H1 (cell line): Measurements from ENCODE around the gene TMEM107. TPM values are rescaled to one million over a fixed set of nuclear protein-coding genes. Genes with fewer than 3 reads are reported as not detected.

Experiments used
- CTCF ChIA-PET: fragments of 300-600 bp; sonication (Branson Sonifier 250); formaldehyde crosslinking; loops from one replicate; lab custom pipeline; 2021; ENCODE audit not compliant: partially characterized antibody; lab: Charles Lee
- POLR2A ChIA-PET: fragments of 300-600 bp; sonication (Branson Sonifier 250); formaldehyde crosslinking; loops from one replicate; lab custom pipeline; 2021; ENCODE audit warnings: inconsistent platforms; ENCODE audit not compliant: partially characterized antibody; lab: Charles Lee
- DNase-seq, 2 experiments: peaks; one replicate each; pipeline versions ENCODE4 v3.0.0 to v3.0.0-alpha.2; 2010 to 2022; ENCODE audit warnings: low spot score in 2 of 2, low read depth in 1 of 2, mixed read lengths in 1 of 2
- FAIRE-seq: peaks from 2 replicates; lab custom pipeline; 2011; peaks lifted over from hg19 to GRCh38; lab: Jason Lieb, UNC
- H2AFZ ChIP-seq: 2 replicates; pipeline ENCODE4 v1.8.1; 2012; ENCODE audit warnings: low read length, inconsistent platforms
- H2AK5ac ChIP-seq: 2 replicates; pipeline ENCODE4 v1.6.1; 2013; ENCODE audit warnings: low read depth, low read length
- H2BK120ac ChIP-seq: replicated peaks from 2 replicates; pipeline ENCODE3; 2013; ENCODE audit warnings: low read depth, low read length, inconsistent platforms
- H2BK12ac ChIP-seq: 2 replicates; pipeline ENCODE4 v1.6.1; 2013; ENCODE audit warnings: low read depth, low read length
- H2BK15ac ChIP-seq: 2 replicates; pipeline ENCODE4 v1.6.1; 2013; ENCODE audit warnings: low read length
- H2BK20ac ChIP-seq: 2 replicates; pipeline ENCODE4 v1.6.1; 2013; ENCODE audit warnings: low read length
- H2BK5ac ChIP-seq: 2 replicates; pipeline ENCODE4 v1.6.1; 2013; ENCODE audit warnings: low read depth, low read length
- H3K14ac ChIP-seq: 2 replicates; pipeline ENCODE4 v1.6.1; 2013; ENCODE audit warnings: inconsistent platforms; ENCODE audit not compliant: insufficient read length
- H3K18ac ChIP-seq: 2 replicates; pipeline ENCODE4 v1.6.1; 2013; ENCODE audit warnings: low read length; ENCODE audit errors: extremely low read depth
- H3K23ac ChIP-seq: 2 replicates; pipeline ENCODE4 v1.6.1; 2013; ENCODE audit warnings: inconsistent platforms; ENCODE audit not compliant: insufficient read length
- H3K23me2 ChIP-seq: 2 replicates; pipeline ENCODE4 v1.6.1; 2013; ENCODE audit warnings: low read depth, low read length
- H3K27ac ChIP-seq: 2 replicates; pipeline ENCODE4 v1.6.1; 2011; ENCODE audit warnings: low read depth, low read length, inconsistent platforms
- H3K27me3 ChIP-seq, 4 experiments: replicated peaks in 1 of 4; 1 replicate in 1 of 4; 2 replicates in 3 of 4; pipeline versions ENCODE4 v1.6.1 to v1.8.1; 2011 to 2013; ENCODE audit warnings: low read length in 3 of 4, mild to moderate bottlenecking in 3 of 4, inconsistent platforms in 2 of 4, mixed read lengths in 2 of 4, moderate library complexity in 1 of 4; ENCODE audit not compliant: control insufficient read depth in 3 of 4, insufficient read depth in 3 of 4; ENCODE audit errors: extremely low read depth in 1 of 4
- H3K36me3 ChIP-seq, 4 experiments: 2 replicates each; pipeline versions ENCODE4 v1.6.1 to v1.8.1; 2011 to 2013; ENCODE audit warnings: mild to moderate bottlenecking in 4 of 4, low read length in 3 of 4, moderate library complexity in 2 of 4, control low read depth in 1 of 4, inconsistent platforms in 1 of 4; ENCODE audit not compliant: insufficient read depth in 4 of 4, control insufficient read depth in 2 of 4
- H3K4ac ChIP-seq: replicated peaks from 2 replicates; pipeline ENCODE3; 2013; ENCODE audit warnings: low read length, low read depth, mixed read lengths, inconsistent platforms; ENCODE audit not compliant: insufficient read length
- H3K4me1 ChIP-seq, 4 experiments: replicated peaks in 1 of 4; 1 replicate in 1 of 4; 2 replicates in 3 of 4; pipeline versions ENCODE4 v1.6.1 to v1.8.1; 2011 to 2013; ENCODE audit warnings: low read length in 3 of 4, inconsistent platforms in 2 of 4, mixed read lengths in 1 of 4; ENCODE audit not compliant: insufficient read depth in 4 of 4, control insufficient read depth in 3 of 4
- H3K4me2 ChIP-seq, 2 experiments: 2 replicates each; pipeline versions ENCODE4 v1.6.1 to v1.8.1; 2011 to 2013; ENCODE audit warnings: low read depth in 2 of 2, low read length in 2 of 2, control low read depth in 1 of 2, inconsistent platforms in 1 of 2, mild to moderate bottlenecking in 1 of 2; ENCODE audit not compliant: insufficient read depth in 1 of 2
- H3K4me3 ChIP-seq, 4 experiments: fragments of 200-600, 300-600 bp in 1 of 4; sonication (generic), shearing (Covaris generic), sonication (Bioruptor Twin) in 1 of 4; 2 replicates each; pipeline versions ENCODE4 v1.5.1 to v1.8.1; 2011 to 2016; ENCODE audit warnings: low read length in 4 of 4, low read depth in 3 of 4, control low read depth in 2 of 4, inconsistent platforms in 2 of 4, mild to moderate bottlenecking in 2 of 4, mixed read lengths in 1 of 4, moderate library complexity in 1 of 4; ENCODE audit not compliant: insufficient read depth in 2 of 4; ENCODE audit errors: extremely low read depth in 1 of 4
- H3K56ac ChIP-seq: replicated peaks from 2 replicates; pipeline ENCODE3; 2013; ENCODE audit warnings: low read depth, mild to moderate bottlenecking, mixed read lengths, low read length, inconsistent platforms; ENCODE audit not compliant: insufficient read length
- H3K79me1 ChIP-seq: 2 replicates; pipeline ENCODE4 v1.6.1; 2013; ENCODE audit warnings: low read depth, low read length, control low read depth
- H3K79me2 ChIP-seq, 2 experiments: 2 replicates each; pipeline versions ENCODE4 v1.6.1 to v1.8.1; 2012 to 2013; ENCODE audit warnings: low read length in 2 of 2, mild to moderate bottlenecking in 2 of 2, inconsistent platforms in 1 of 2; ENCODE audit not compliant: insufficient read depth in 2 of 2, control insufficient read depth in 1 of 2
- H3K9ac ChIP-seq, 4 experiments: replicated peaks in 1 of 4; 1 replicate in 1 of 4; 2 replicates in 3 of 4; pipeline versions ENCODE4 v1.6.1 to v1.8.1; 2011 to 2013; ENCODE audit warnings: low read depth in 3 of 4, low read length in 3 of 4, control low read depth in 2 of 4, mild to moderate bottlenecking in 2 of 4, moderate library complexity in 2 of 4, inconsistent platforms in 1 of 4; ENCODE audit errors: extremely low read depth in 1 of 4
- H3K9me3 ChIP-seq, 2 experiments: 2 replicates each; pipeline versions ENCODE4 v1.6.1 to v1.8.1; 2012 to 2013; ENCODE audit warnings: mild to moderate bottlenecking in 2 of 2, moderate library complexity in 2 of 2, control low read depth in 1 of 2, inconsistent platforms in 1 of 2, low read depth in 1 of 2, low read length in 1 of 2, mixed read lengths in 1 of 2; ENCODE audit not compliant: insufficient read depth in 2 of 2
- H4K20me1 ChIP-seq, 2 experiments: replicated peaks in 1 of 2; 2 replicates each; pipeline versions ENCODE3 to v1.8.1; 2011 to 2013; ENCODE audit warnings: inconsistent platforms in 2 of 2, low read length in 2 of 2, mild to moderate bottlenecking in 1 of 2; ENCODE audit not compliant: insufficient read depth in 2 of 2, control insufficient read depth in 1 of 2
- H4K5ac ChIP-seq: 2 replicates; pipeline ENCODE4 v1.6.1; 2013; ENCODE audit warnings: low read length, low read depth, mixed read lengths, inconsistent platforms; ENCODE audit not compliant: insufficient read length
- H4K8ac ChIP-seq: 2 replicates; pipeline ENCODE4 v1.8.0; 2013; ENCODE audit warnings: mild to moderate bottlenecking, moderate library complexity, low read length, inconsistent platforms; ENCODE audit not compliant: insufficient read depth; ENCODE audit errors: extremely low read depth
- H4K91ac ChIP-seq: replicated peaks from 2 replicates; pipeline ENCODE3; 2013; ENCODE audit warnings: low read length, mixed read lengths, inconsistent platforms; ENCODE audit not compliant: insufficient read length
- ASH2L ChIP-seq: fragments of 200-600, 300-600 bp; sonication (generic); IDR thresholded peaks from one replicate; pipeline ENCODE4 v1.7.1; 2017; ENCODE audit warnings: low read length
- CBX8 ChIP-seq: fragments of 300-800, 300-1000 bp; sonication (generic); IDR thresholded peaks from 2 replicates; pipeline ENCODE4 v1.7.1; 2016; ENCODE audit warnings: low read depth, low read length, borderline replicate concordance
- CTBP2 ChIP-seq: IDR thresholded peaks from 2 replicates; pipeline ENCODE4 v1.7.0; 2011; ENCODE audit warnings: borderline replicate concordance, mild to moderate bottlenecking, moderate library complexity, mixed read lengths, low read length; ENCODE audit not compliant: insufficient read depth, insufficient read length
- EZH2 ChIP-seq: fragments of 200-600 bp; sonication (generic); IDR thresholded peaks from 2 replicates; pipeline ENCODE4 v1.7.1; 2012; ENCODE audit warnings: low read depth, mild to moderate bottlenecking, moderate library complexity, low read length, inconsistent platforms; ENCODE audit not compliant: severe bottlenecking
- JUN ChIP-seq: IDR thresholded peaks from 2 replicates; pipeline ENCODE4 v1.6.1; 2011; ENCODE audit warnings: low read depth, mild to moderate bottlenecking, improper control_type of control experiment, low read length
- JUND ChIP-seq: IDR thresholded peaks from 2 replicates; pipeline ENCODE4 v1.6.1; 2011; ENCODE audit warnings: mild to moderate bottlenecking, improper control_type of control experiment, low read length
- KDM1A ChIP-seq: fragments of 200-600, 300-600 bp; sonication (generic); IDR thresholded peaks from 2 replicates; pipeline ENCODE4 v1.7.1; 2016; ENCODE audit warnings: mild to moderate bottlenecking, low read length, borderline replicate concordance
- SIX5 ChIP-seq: IDR thresholded peaks from 2 replicates; pipeline ENCODE4 v1.6.1; 2011; ENCODE audit warnings: mild to moderate bottlenecking, low read depth, low read length
- SP2 ChIP-seq: IDR thresholded peaks from 2 replicates; pipeline ENCODE4 v1.6.1; 2012; ENCODE audit warnings: mild to moderate bottlenecking, low read length, inconsistent platforms
- TBP ChIP-seq: IDR thresholded peaks from 2 replicates; pipeline ENCODE4 v1.6.1; 2011; ENCODE audit warnings: low read depth, low read length, improper control_type of control experiment
- TCF12 ChIP-seq: IDR thresholded peaks from 2 replicates; pipeline ENCODE4 v1.6.1; 2011; ENCODE audit warnings: low read depth, mild to moderate bottlenecking, low read length
- ZNF274 ChIP-seq: IDR thresholded peaks from 2 replicates; pipeline ENCODE4 v1.7.0; 2012; ENCODE audit warnings: low read length, borderline replicate concordance; ENCODE audit errors: extremely low read depth
- WGBS, 2 experiments: shearing (Covaris generic) in 1 of 2; methylation state at CpG; one replicate each; pipeline versions ENCODE4 v1.1.6 to v1.1.7; 2013 to 2015; ENCODE audit warnings: low lambda C conversion rate in 2 of 2, mixed read lengths in 2 of 2, inconsistent platforms in 1 of 2, low coverage in 1 of 2, missing lambda C conversion rate in 1 of 2; ENCODE audit not compliant: insufficient replicate concordance in 2 of 2, insufficient coverage in 1 of 2, insufficient read length in 1 of 2; ENCODE audit errors: extremely low coverage in 1 of 2, missing lambda C conversion rate in 1 of 2; 5-methylcytosine and 5-hydroxymethylcytosine counted together
- polyA plus RNA-seq, 7 experiments: library from polyadenylated mRNA; depleted of rRNA in 3 of 7; stranded (reverse) in 5 of 7; unstranded in 2 of 7; fragments of >200 nt in 5 of 7; fragments of 200-250 nt in 2 of 7; gene quantifications; 1 replicate in 5 of 7; 2 replicates in 1 of 7; 4 replicates in 1 of 7; pipeline versions ENCODE4 v1.2.1 to v1.2.3, GENCODE V29; 2011 to 2013; ENCODE audit warnings: missing spikeins in 2 of 7, mixed read lengths in 2 of 7
- total RNA-seq: library from RNA; stranded (reverse); fragmentation: NEBNext Ultra II Directional; extraction: Animal tissue kit (Norgen Biotek cat#: 25700); gene quantifications from 2 replicates; pipeline ENCODE4 v1.2.1, GENCODE V29; 2021

Gene TMEM107
- total and polyA plus RNA-seq, 2 of the 8 experiments (the other 6 are each of a cell fraction or from before 2014, with no cell fraction given), result 17.3 to 21.5 TPM

GRCh38 chr17:8123695-8124349, 52.4 kb downstream of the TMEM107 start, which contains the start of gene HES7:
HES7 (minus strand) TSS chr17:8124106; CDS start chr17:8124084, 22 bp downstream.
- H3K18ac ChIP-seq, result no peak within 1 kb of the TSS; the same call in 1 of the 2 replicates
- H2BK20ac ChIP-seq, result no peak within 1 kb of the TSS
- H4K20me1 ChIP-seq, result peaks cover 3 to 5% of the 10 kb centered on the region in 2 experiments
- H4K91ac ChIP-seq, result no peak within 1 kb of the TSS
- no peak within 1 kb of the TSS for H2BK120ac ChIP-seq
- peaks cover 30 to 54% (median 51%) of the 10 kb centered on the region in 4 experiments for H3K27me3 ChIP-seq
- no peak within 1 kb of the TSS for H3K56ac ChIP-seq
- FAIRE-seq (no peak), DNase-seq (peak in 1 of 2 experiments; percentile 84)
- H2AFZ ChIP-seq, result no peak within 1 kb of the TSS; the same call in 1 of the 2 replicates
- no peak within 1 kb of the TSS; the same call in 1 of the 2 replicates for H2BK12ac ChIP-seq
- H4K8ac ChIP-seq, result peak within 1 kb of the TSS; percentile 73
- POLR2A ChIA-PET, result interaction anchor here (0.7 to 7.6 kb wide), 7 partner anchors 9 to 103 kb away, joined by 3 to 49 read pairs (median 6); no protein-coding TSS in a partner anchor
- H3K9me3 ChIP-seq, result no peaks in the 10 kb centered on the region
- no peak within 1 kb of the TSS for H3K14ac ChIP-seq
- H3K23me2 ChIP-seq, result peaks cover 41% of the 10 kb centered on the region
- no peak within 1 kb of the TSS for H2AK5ac ChIP-seq
- 1% methylated on average over 22 of the region's 29 CpGs; no CpG with 5 or more reads in 1 of the 2 experiments for WGBS, 2 experiments
- H3K4me1 ChIP-seq, result peaks cover 0 to 24% (median 13%) of the 10 kb centered on the region in 4 experiments; a peak in 6 of 7 replicates
- no peak within 1 kb of the TSS for H4K5ac ChIP-seq
- no peaks in the 10 kb centered on the region for H3K79me1 ChIP-seq
- peak within 1 kb of the TSS; percentile 54 to 89 (median 82) for H3K4me3 ChIP-seq
- CTCF ChIA-PET, result interaction anchor here (0.8 to 2.3 kb wide), 11 partner anchors 9 to 108 kb away, joined by 3 to 15 read pairs (median 4); no protein-coding TSS in a partner anchor
- no peak within 1 kb of the TSS for H2BK5ac ChIP-seq
- H3K4me2 ChIP-seq, result peak within 1 kb of the TSS; percentile 88 to 93
- H2BK15ac ChIP-seq, result no peak within 1 kb of the TSS
- no peak within 1 kb of the TSS for H3K27ac ChIP-seq
- H3K23ac ChIP-seq, result no peak within 1 kb of the TSS
- H3K36me3 ChIP-seq, result no peaks in the 10 kb centered on the region
- H3K79me2 ChIP-seq, result no peaks in the 10 kb centered on the region
- peak within 1 kb of the TSS in 1 of 4 experiments; percentile 6; a peak in 1 of 7 replicates for H3K9ac ChIP-seq
- H3K4ac ChIP-seq, result no peak within 1 kb of the TSS
- TF ChIP-seq ZNF274 (no peak), CTBP2 (peak; percentile 95), SP2 (no peak), TCF12 (0 out of 2 replicates have a peak, but pooled peaks have one; percentile 2), SIX5 (no peak), JUN (no peak), JUND (no peak), ASH2L (peak; percentile 69), TBP (peak; percentile 35; the same call in 1 of the 2 replicates), EZH2 (peak; percentile 19), CBX8 (no peak), KDM1A (peak; percentile 42; the same call in 1 of the 2 replicates)
